GM21825 (cell line): ENCODE data around the gene TEF.
A peak's percentile ranks its signal among the peaks of the same experiment; 100 is the strongest.

Experiments used
- ATAC-seq: cut with Tn5 transposase; IDR thresholded peaks from one replicate; pipeline ENCODE4 v1.9.1; 2021; ENCODE audit warnings: mild to moderate bottlenecking, moderate library complexity; ENCODE audit not compliant: unreplicated experiment

TEF gene

GRCh38 chr22:41381329-41382097 lies at the start of gene TEF:
TSS of gene TEF (plus strand) at chr22:41381942. CDS start at chr22:41382045, 103 bp downstream.
- peak; percentile 71 for ATAC-seq

DNA sequence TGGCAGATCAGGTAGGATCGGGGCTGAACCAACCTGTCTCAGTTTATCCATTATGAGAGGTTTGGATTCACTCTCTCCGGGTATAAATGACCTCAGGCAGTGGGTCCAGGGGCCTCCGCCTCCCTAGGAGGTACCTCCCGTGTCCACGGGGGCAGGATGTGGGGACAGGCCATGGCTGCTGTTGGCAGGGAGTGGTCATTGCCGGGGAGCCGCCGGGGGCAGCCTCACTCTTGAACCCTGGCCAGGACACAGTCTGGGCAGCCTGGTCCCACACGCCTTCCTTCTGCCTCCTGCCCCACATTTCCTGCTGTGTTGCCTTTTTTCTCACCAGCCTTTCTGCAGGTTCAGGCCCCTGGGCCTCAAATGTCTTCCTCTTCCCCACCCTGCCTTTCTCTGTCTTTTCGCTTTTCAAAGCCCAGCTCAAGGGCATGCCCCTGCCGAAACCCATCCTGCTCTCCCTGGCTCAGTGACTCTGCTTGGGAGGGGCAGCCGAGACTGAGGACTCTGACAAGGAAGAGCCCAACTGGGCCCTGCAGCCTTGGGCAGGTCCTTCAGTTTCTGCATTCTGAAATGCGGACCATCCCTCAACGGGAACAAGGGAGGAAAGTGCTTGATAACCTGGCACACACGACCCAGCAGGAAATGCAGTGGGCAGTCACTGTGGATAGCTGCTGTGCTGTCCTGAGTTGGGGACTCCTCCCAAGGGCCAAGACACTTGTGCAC lies 49.4 kb upstream of the TEF start:
- no peak for ATAC-seq

DNA sequence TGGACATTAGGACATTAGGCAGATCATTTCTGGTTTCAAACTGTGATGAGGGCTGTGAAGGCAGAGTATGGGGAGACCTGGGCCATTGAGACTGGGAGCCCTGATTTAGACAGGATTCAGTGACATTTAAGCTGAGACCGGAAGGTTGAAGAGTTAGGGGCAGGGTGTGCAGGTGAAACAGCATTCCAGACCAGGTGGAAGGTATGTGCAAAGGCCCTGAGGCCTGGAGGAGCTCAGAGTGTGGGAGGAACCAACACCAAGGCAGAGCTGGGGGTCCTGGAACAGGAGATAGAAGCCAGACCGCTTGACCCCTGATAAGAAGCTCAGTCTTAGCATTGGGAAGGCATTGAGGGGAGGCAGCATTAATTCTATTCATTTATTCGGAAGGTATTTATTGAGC lies 47.9 kb upstream of the TEF start:
- no peak for ATAC-seq

GRCh38 chr22:41334215-41334614 lies 47.5 kb upstream of the TEF start:
- ATAC-seq = no peak

DNA sequence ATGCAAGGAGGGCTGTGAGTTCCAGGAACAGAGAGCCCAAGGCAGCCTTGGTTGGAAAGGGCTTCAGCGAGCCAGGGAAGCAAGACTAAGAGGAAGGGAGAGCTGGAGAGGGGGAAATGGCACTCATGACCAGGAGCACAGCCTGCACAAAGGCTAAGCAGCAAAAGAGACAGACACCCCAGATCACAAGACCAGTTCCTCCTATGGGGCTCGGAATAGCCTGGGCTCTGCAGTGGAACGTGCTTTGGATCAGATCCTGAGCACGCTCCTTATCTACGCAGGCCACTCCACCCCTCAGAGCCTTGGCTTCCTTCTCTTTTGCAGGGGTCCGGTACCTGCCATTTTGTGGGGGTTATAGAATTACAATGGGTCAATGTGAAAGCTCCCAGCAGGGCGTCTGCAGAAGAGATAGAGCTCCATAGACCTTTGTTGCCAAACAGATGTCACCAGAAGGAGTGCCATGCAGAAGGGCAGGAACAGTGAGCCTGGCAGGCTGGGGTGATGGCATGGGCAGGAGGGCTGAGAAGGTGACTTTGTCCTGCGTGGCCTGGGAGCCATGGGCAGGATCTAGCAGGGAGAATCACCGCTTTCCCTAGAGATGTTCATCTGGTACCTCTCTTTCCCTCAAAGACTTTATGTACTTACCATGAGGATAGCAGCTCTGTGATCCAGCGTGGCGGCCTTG lies 46.6 kb upstream of the TEF start:
- no peak for ATAC-seq

GRCh38 chr22:41338614-41339212 lies 43.0 kb upstream of the TEF start:
- no peak for ATAC-seq

DNA sequence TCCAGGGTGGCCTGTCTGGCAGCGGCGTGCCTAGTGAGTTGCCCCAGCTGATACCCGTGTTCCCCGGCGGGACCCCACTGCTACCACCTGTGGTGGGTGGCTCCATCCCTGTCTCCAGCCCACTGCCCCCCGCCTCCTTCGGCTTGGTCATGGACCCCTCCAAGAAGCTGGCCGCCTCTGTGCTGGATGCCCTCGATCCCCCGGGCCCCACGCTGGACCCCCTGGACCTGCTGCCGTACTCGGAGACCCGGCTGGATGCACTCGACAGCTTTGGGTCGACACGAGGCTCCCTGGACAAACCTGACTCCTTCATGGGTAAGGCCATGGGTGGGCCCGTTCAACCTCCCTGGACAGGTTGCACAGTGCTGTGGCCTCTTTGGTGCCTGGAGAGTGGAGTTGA lies 41.9 kb upstream of the TEF start:
- ATAC-seq = no peak

DNA sequence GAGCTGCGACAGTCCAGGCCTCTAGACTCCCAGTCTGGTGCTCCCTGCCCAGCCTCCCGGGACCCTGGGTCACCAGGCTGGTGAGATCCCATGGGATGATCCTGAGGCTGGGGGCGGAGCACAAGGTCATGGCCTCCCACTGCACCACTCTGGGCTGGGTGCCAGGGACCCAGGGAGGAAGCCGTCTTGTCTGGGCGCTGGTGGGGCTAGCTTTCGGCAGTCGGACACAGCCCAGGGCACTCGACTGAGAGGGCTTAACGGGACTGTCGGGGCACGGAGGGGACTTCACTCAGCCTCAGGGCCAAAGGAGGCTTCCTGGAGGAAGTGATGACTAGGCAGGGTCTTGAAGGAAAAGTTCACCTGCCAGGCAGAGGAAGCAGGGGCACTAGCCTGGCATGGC lies 41.4 kb upstream of the TEF start:
- ATAC-seq = no peak

DNA sequence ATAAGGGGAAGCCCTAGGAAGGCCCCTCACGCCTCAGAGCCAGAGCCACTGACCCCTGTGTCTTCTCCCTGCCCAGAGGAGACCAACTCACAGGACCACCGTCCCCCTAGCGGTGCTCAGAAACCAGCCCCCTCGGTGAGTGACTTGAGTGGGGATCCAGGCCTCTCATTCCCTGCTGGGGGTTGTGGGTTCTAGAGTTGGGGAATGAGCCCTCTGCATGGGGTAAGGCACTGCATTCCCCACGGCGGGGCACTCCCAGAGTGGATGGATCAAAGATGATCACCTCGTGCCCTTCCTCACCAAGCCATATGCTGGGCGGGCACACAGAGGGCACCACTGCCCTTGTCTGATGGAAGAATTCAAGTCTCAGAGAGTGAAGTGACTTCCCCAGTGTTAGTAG lies 40.7 kb upstream of the TEF start:
- no peak for ATAC-seq

DNA sequence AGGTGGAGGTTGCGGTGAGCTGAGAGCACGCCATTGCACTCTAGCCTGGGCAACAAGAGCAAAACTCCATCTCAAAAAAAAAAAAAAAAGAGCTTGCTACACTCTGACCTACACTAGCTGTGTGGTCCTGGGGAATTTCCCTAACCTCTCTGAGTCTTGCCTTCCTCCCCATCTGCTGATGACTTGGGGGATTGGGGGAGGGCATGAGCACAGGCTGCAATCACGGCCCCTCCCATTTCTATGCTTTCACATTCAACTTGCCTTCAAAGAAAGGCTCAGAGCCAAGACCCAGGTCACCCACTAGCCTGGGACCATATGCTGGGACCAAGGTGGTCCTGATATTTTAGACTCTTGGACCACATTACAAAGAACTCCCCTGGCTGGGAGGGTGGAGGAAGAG lies 39.8 kb upstream of the TEF start:
- no peak for ATAC-seq

- no peak for ATAC-seq
These were observed 38.4 kb upstream of the TEF start for GRCh38 chr22:41343300-41343699.

DNA sequence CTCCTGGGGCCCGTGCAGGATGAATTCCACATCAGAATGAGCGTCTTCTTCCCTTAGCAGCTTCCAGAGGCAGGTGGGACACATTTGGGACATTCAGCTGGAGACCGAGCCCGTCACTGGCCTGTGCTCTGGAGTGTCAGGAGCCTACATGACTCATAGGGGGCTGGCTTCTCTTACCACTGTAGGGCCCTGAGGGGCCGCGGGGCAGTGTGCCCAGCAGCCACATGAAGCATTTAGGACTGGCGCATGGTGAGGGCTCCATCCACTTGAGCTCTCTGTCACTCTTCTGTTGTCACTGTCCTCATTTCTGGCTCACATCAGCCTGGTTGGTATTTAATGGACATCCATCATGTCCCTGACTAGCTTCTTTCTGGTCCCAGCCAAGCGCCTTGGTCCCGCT lies 38.0 kb upstream of the TEF start:
- ATAC-seq = no peak

GRCh38 chr22:41344189-41344788 lies 37.5 kb upstream of the TEF start:
- no peak for ATAC-seq

- ATAC-seq = no peak
These were observed 35.9 kb upstream of the TEF start for GRCh38 chr22:41345807-41346335.

DNA sequence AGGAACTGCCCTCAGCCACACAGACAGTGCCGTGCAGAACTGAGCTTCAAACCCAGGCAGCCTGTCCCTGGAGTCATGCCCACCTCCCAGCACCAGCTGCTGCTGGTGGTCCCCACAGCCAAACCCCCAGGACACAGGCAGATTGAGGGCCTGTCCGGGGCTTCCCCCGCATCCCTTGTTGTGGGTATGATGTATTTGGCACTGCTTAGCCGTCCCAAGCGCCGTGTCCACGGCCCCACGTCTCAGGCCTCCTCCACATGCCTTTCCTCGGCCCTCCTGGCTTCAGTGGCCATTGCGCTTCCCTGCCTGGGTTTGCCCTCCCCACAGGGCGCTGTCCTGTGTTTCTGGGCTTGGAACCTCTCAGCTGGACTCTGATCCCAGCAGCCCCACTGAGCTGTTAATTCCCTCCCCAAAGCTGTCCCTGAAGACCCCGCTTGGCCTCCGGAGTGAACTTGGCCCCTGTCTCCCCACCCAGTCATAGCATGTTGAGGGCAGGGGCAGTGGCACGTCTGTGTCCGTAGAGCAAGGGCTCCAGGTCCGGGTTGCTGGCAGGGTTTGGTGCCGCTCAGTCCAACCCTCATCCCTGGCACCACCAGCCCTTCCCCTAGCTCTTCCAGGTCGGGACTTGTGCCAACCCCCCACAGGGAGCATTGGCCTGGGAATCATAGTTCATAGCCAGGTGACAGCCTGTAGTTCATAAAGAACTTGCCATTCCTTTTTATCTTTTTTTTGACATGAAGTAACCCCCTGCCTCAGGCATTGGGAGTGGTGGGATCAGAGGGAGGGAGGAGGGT lies 34.5 kb upstream of the TEF start:
- no peak for ATAC-seq

GRCh38 chr22:41348964-41349484 lies 32.7 kb upstream of the TEF start:
- no peak for ATAC-seq

DNA sequence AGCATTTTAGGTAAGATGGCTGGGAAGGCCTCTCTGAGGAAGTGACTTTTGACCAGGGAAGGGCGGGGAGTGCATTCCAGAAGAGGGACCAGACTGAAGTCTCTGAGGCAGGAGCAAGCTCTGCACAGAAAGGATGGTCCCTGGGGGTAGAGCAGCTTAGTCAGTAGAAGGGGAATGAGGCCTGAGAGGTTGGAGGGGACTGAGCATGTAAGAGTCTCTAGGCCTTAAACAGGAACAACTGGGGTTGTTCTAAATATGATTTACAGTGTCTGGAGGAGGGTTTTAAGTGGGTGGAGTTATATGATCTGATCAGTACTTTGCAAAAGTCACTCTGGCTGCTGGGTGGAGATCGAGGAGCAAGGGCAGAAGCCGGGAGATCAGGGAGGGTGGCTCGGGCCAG lies 31.7 kb upstream of the TEF start:
- no peak for ATAC-seq

DNA sequence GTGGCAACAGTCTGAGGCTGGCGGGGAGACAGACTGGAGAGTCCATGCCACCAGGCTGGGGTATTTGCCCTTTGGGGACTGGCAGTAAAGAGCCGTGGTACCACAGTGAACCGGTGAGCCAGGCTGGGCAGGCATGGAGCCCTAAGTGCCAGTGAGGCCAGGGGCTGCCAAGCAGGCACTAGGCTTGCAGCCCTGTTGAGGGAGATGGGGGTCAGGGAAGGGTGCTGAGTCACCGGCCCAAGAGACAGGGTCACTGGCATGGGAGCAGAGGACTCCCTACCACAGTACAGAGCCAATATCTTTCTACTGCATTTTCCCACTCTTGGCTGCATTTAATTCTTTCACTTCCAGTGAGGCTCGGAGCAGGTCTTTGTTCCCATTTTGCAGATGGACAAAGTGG lies 30.7 kb upstream of the TEF start:
- ATAC-seq = no peak

GRCh38 chr22:41352058-41352457 lies 29.7 kb upstream of the TEF start:
- no peak for ATAC-seq
